Fibroblast of villous mesenchyme (primary cell): Measurements from ENCODE around the gene KIFC3. TPM values are rescaled to one million over a fixed set of nuclear protein-coding genes. Genes with fewer than 3 reads are reported as not detected.
"Not testable (repeated sequence)": the region's sequence is repeated elsewhere in the genome, so short reads cannot be mapped to it uniquely, and the experiment has no call there.

Source experiments
- DNase-seq: peaks from one replicate; pipeline ENCODE4 v3.0.0-alpha.2; 2010; ENCODE audit warnings: low read depth
- H3K4me3 ChIP-seq: 2 replicates; pipeline ENCODE4 v1.5.1; 2011; ENCODE audit warnings: low read depth, mild to moderate bottlenecking, low read length
- CTCF ChIP-seq: IDR thresholded peaks from 2 replicates; pipeline ENCODE4 v1.5.1; 2012; ENCODE audit warnings: low read depth, mild to moderate bottlenecking, low read length; ENCODE audit not compliant: insufficient read depth
- total RNA-seq: library from RNA; depleted of rRNA; stranded (reverse); fragments of >200 nt; gene quantifications from 2 replicates; pipeline ENCODE4 v1.2.3, GENCODE V29; 2012

Gene KIFC3
- total RNA-seq, 1 donor = 72.5 TPM

- peak; percentile 100 for DNase-seq
- TF ChIP-seq CTCF = no peak
- H3K4me3 ChIP-seq = peak overlapping the region; percentile 95
Observed at GRCh38 chr16:57734925-57735754, 67.2 kb downstream of the KIFC3 start.

- H3K4me3 ChIP-seq = peak overlapping the region; percentile 95
- TF ChIP-seq CTCF = no peak
- DNase-seq = no peak
Observed at GRCh38 chr16:57734308-57734924, 67.9 kb downstream of the KIFC3 start.

GRCh38 chr16:57732714-57733113 is 69.6 kb downstream of the KIFC3 start:
- no peak for DNase-seq
- no peak for TF ChIP-seq CTCF
- no peak overlapping the region for H3K4me3 ChIP-seq

- peak; percentile 86 for DNase-seq
- no peak for TF ChIP-seq CTCF
- H3K4me3 ChIP-seq = no peak overlapping the region
Observed at GRCh38 chr16:57732037-57732436, 70.3 kb downstream of the KIFC3 start.

GRCh38 chr16:57730771-57731730 is 71.2 kb downstream of the KIFC3 start:
- H3K4me3 ChIP-seq = no peak overlapping the region
- TF ChIP-seq CTCF = no peak
- DNase-seq = no peak

- not testable (repeated sequence) for H3K4me3 ChIP-seq, DNase-seq
Observed at GRCh38 chr16:57729852-57730251, 72.4 kb downstream of the KIFC3 start.

GRCh38 chr16:57729182-57729484 is 73.2 kb downstream of the KIFC3 start:
- TF ChIP-seq CTCF = no peak
- no peak overlapping the region for H3K4me3 ChIP-seq
- DNase-seq = no peak
